ENCODE data around the gene TSPAN15. TPM values are rescaled to one million over a fixed set of nuclear protein-coding genes. Genes with fewer than 3 reads are reported as not detected.
A peak's percentile ranks its signal among the peaks of the same experiment; 100 is the strongest.

Gene TSPAN15
- total RNA-seq, 1 experiment from 2014 or later: 6.3 TPM

- peaks cover 25% of the 10 kb centered on the region for H3K4me1 ChIP-seq (replicated peaks)
These were observed 18.7 kb downstream of the TSPAN15 start for GRCh38 chr10:69469976-69470375.

DNA sequence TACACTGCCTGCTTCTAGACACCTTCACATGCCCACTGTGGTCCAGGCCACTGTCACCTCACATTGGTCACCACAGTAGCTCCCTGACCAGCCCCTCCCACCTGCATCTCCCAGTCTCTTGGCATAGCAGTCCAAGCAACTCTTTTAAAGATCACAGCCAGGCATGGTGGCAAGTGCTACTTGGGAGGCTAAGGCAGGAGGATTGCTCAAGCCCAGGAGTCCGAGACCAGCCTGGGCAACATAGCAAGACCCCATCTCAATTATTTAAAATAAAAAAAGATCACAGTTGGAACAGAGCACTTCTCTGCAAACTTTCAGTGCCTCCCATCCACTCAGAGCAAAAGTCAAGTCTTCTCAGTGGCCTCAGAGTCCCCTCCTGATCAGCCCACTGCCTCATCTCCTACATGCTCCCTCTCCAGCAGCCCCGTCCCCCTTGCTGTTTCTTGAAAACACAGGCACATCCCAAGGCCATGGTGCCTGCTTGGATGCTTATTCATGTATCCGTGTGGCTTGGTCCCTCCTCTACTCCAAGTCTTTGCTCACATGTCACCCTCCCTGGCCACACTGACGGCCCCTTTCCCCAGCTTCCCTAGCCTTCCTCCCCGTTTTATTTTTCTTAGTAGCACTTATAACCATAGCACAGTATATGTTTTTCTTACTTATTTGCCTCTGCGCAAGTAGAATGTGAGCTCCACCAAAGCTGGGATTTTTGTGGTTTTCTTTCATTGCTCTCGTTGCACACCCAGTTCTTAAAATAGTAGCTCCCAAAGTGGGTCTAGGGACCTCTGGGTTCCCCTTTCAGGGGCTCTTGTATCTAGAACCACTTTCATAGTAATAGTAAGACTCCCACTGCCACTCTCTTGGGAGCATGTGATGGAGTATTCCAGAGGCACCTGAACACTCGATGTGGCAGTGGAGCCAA, 19.5 kb downstream of the TSPAN15 start:
- H3K4me3 ChIP-seq: no peak overlapping the region
- no peaks in the 10 kb centered on the region for H3K9me3 ChIP-seq (replicated peaks)
- no peak overlapping the region for H3K27ac ChIP-seq
- DNase-seq (ENCODE audit: low read depth in 1 of 2, low spot score in 2 of 2): no peak
- H3K36me3 ChIP-seq: no peaks in the 10 kb centered on the region
- peaks cover 31% of the 10 kb centered on the region for H3K4me1 ChIP-seq (replicated peaks)
- no peaks in the 10 kb centered on the region for H3K27me3 ChIP-seq (replicated peaks)

More at GRCh38 chr10:69469976-69470375, 18.7 kb downstream of the TSPAN15 start:
- no peaks in the 10 kb centered on the region for H3K27me3 ChIP-seq (replicated peaks)
- H3K4me3 ChIP-seq: no peak overlapping the region
- no peaks in the 10 kb centered on the region for H3K9me3 ChIP-seq (replicated peaks)
- no peaks in the 10 kb centered on the region for H3K36me3 ChIP-seq
- no peak overlapping the region for H3K27ac ChIP-seq
- DNase-seq (ENCODE audit: low read depth in 1 of 2, low spot score in 2 of 2): no peak

- H3K9me3 ChIP-seq (replicated peaks): no peaks in the 10 kb centered on the region
- DNase-seq (ENCODE audit: low read depth in 1 of 2, low spot score in 2 of 2): no peak
- H3K27me3 ChIP-seq (replicated peaks): no peaks in the 10 kb centered on the region
- no peaks in the 10 kb centered on the region for H3K36me3 ChIP-seq
- peaks cover 31% of the 10 kb centered on the region for H3K4me1 ChIP-seq (replicated peaks)
- no peak overlapping the region for H3K4me3 ChIP-seq
- no peak overlapping the region for H3K27ac ChIP-seq
These were observed 20.9 kb downstream of the TSPAN15 start for GRCh38 chr10:69472142-69472541.

- Histone ChIP-seq H3K9me3 (replicated peaks) (no peaks in the 10 kb centered on the region), H3K4me3 (no peak overlapping the region), H3K4me1 (replicated peaks) (peaks cover 31% of the 10 kb centered on the region), H3K36me3 (no peaks in the 10 kb centered on the region), H3K27me3 (replicated peaks) (no peaks in the 10 kb centered on the region), H3K27ac (no peak overlapping the region)
- DNase-seq (ENCODE audit: low read depth in 1 of 2, low spot score in 2 of 2): no peak
These were observed 21.3 kb downstream of the TSPAN15 start for GRCh38 chr10:69472544-69472943.

DNA sequence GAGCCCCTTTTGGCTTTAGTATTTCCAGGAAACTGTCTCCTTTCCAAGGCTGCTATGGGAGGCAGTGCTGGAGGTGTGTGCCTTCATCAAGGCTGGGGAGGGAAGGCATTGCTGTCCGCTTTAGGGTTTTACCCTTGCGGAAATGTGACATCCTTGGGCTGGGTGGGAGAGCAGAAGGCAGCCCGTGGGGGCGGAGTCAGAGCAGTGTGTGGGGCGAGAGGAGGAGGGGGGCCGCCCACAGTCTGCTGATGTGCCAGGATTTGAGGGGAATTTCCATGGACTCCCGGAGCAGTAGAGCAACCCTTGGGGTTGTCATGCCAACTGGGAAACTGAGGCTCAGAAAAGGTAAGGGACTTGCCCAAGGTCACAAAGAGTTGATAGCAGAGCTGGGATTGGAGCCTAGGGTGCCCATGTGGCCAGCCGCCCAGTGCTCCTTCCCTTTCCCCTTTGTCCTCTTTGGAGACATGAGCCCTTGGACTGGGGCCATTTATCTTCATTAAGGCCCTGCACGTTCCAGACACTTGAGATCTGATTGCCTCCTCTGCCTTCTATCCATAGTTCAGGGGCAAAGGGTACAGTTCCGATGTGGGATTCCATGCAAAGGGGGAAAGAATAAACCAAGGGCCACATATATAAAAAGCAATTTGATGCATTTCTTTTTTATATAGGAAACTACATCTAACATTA, 22.2 kb downstream of the TSPAN15 start:
- H3K27me3 ChIP-seq (replicated peaks): no peaks in the 10 kb centered on the region
- no peaks in the 10 kb centered on the region for H3K9me3 ChIP-seq (replicated peaks)
- H3K4me3 ChIP-seq: no peak overlapping the region
- H3K4me1 ChIP-seq (replicated peaks): peaks cover 27% of the 10 kb centered on the region
- DNase-seq (ENCODE audit: low read depth in 1 of 2, low spot score in 2 of 2): no peak
- H3K27ac ChIP-seq: no peak overlapping the region
- no peaks in the 10 kb centered on the region for H3K36me3 ChIP-seq

GRCh38 chr10:69474742-69475432, 23.6 kb downstream of the TSPAN15 start:
- H3K4me3 ChIP-seq: no peak overlapping the region
- no peaks in the 10 kb centered on the region for H3K9me3 ChIP-seq (replicated peaks)
- peak in 1 of 2 experiments; percentile 57 for DNase-seq (ENCODE audit: low read depth in 1 of 2, low spot score in 2 of 2)
- peaks cover 21% of the 10 kb centered on the region for H3K4me1 ChIP-seq (replicated peaks)
- no peaks in the 10 kb centered on the region for H3K27me3 ChIP-seq (replicated peaks)
- H3K36me3 ChIP-seq: no peaks in the 10 kb centered on the region
- peak overlapping the region; percentile 54 for H3K27ac ChIP-seq

GRCh38 chr10:69475433-69475830, 24.2 kb downstream of the TSPAN15 start:
- H3K27me3 ChIP-seq (replicated peaks): no peaks in the 10 kb centered on the region
- no peaks in the 10 kb centered on the region for H3K36me3 ChIP-seq
- peaks cover 21% of the 10 kb centered on the region for H3K4me1 ChIP-seq (replicated peaks)
- H3K27ac ChIP-seq: no peak overlapping the region
- DNase-seq (ENCODE audit: low read depth in 1 of 2, low spot score in 2 of 2): no peak
- no peaks in the 10 kb centered on the region for H3K9me3 ChIP-seq (replicated peaks)
- no peak overlapping the region for H3K4me3 ChIP-seq

GRCh38 chr10:69477968-69478597, 26.8 kb downstream of the TSPAN15 start:
- H3K4me1 ChIP-seq (replicated peaks): peaks cover 14% of the 10 kb centered on the region

DNA sequence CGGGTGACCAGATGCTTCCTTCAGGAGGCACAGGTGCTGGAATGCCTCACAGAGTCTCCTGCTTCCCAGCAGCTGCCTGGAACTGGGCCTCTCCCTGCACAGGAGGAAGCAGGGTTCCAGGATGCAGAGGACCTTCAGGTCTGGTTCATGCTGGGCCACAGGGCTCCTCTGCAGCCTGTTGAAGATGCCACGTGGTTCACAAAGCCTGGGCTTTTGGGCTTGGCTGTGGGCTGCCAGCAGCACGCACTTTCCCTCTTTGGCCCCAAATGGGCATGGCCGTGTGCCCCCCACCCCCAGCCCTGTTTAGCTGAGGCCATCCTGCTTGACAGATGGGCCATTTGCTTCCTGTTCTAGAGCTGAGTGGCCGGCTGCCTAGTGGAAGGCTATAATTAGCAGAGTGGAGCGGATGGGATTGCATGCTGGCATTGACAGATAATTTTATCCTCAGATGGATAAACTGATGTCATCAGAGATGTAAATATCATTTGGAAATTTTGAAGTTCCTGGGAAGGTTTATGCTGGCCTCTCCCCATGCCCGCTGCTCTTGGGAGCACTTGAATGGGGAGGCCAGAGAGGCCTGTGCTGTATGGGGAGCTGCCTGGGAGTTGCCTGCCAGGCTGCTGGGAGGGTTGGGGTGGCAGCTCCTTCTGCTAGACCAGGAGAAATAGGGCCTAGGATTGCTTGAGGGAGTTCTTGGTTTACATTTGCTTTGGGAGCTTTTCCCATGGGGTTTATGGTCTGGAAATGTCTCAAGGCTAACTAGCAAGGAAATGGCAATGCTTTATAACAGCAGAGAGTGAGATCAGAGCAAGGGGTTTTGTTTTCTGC, 28.2 kb downstream of the TSPAN15 start:
- DNase-seq (ENCODE audit: low read depth in 1 of 2, low spot score in 2 of 2): no peak
- Histone ChIP-seq H3K4me3 (no peak overlapping the region), H3K36me3 (no peaks in the 10 kb centered on the region), H3K4me1 (replicated peaks) (peaks cover 11% of the 10 kb centered on the region), H3K27ac (no peak overlapping the region), H3K9me3 (replicated peaks) (no peaks in the 10 kb centered on the region), H3K27me3 (replicated peaks) (no peaks in the 10 kb centered on the region)

More at GRCh38 chr10:69477968-69478597, 26.8 kb downstream of the TSPAN15 start:
- no peak overlapping the region for H3K27ac ChIP-seq
- no peaks in the 10 kb centered on the region for H3K9me3 ChIP-seq (replicated peaks)
- DNase-seq (ENCODE audit: low read depth in 1 of 2, low spot score in 2 of 2): no peak
- no peaks in the 10 kb centered on the region for H3K36me3 ChIP-seq
- no peak overlapping the region for H3K4me3 ChIP-seq
- no peaks in the 10 kb centered on the region for H3K27me3 ChIP-seq (replicated peaks)

DNA sequence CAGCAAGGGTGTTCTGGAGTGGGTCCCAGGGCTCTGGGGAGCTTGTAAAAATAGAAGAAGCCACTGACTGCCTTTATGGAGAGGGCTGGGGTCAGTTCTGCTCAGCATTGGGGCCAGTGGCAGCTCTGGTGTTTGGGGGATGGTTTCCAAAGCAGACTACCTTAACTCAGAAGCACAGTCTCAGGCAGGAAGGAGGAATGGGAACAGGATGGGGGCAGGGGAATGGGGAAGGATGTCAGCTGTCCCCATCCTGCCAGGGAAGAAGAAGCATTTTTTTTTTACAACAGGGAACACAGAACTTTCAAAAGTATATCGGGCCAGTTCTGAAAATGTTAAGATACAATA, 28.8 kb downstream of the TSPAN15 start:
- no peak overlapping the region for H3K27ac ChIP-seq
- DNase-seq (ENCODE audit: low read depth in 1 of 2, low spot score in 2 of 2): no peak

DNA sequence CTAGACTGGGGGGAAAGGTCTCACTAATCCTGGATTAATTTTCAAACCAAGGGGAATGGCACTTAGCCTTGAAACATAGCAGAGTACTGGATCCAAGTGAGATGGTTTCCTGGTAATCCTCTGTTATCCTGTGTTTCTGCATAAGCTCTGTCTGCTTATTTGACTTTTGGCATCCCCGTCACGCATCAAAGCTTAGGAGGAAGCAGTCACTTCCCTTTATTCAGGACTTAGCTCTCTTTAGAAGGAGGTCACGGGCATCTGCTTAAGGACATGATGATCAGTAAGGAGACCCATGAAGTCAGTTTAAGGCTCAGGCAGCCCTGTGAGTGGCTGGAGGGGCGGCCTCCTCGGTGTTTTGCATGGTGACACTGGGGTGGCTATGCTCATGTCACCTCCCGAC, 30.0 kb downstream of the TSPAN15 start:
- H3K27me3 ChIP-seq (replicated peaks): no peaks in the 10 kb centered on the region
- H3K4me3 ChIP-seq: no peak overlapping the region
- no peak for DNase-seq (ENCODE audit: low read depth in 1 of 2, low spot score in 2 of 2)
- H3K9me3 ChIP-seq (replicated peaks): no peaks in the 10 kb centered on the region
- no peaks in the 10 kb centered on the region for H3K36me3 ChIP-seq
- no peaks in the 10 kb centered on the region for H3K4me1 ChIP-seq (replicated peaks)
- no peak overlapping the region for H3K27ac ChIP-seq

More for the DNA sequence above, 28.8 kb downstream of the TSPAN15 start:
- Histone ChIP-seq H3K9me3 (replicated peaks) (no peaks in the 10 kb centered on the region), H3K27me3 (replicated peaks) (no peaks in the 10 kb centered on the region), H3K36me3 (no peaks in the 10 kb centered on the region), H3K4me1 (replicated peaks) (peaks cover 5% of the 10 kb centered on the region), H3K4me3 (no peak overlapping the region)

GRCh38 chr10:69481811-69482524, 30.7 kb downstream of the TSPAN15 start:
- no peaks in the 10 kb centered on the region for H3K9me3 ChIP-seq (replicated peaks)
- DNase-seq (ENCODE audit: low read depth in 1 of 2, low spot score in 2 of 2): no peak

More at GRCh38 chr10:69481811-69482524, 30.7 kb downstream of the TSPAN15 start:
- H3K27me3 ChIP-seq (replicated peaks): no peaks in the 10 kb centered on the region
- H3K36me3 ChIP-seq: no peaks in the 10 kb centered on the region
- no peaks in the 10 kb centered on the region for H3K4me1 ChIP-seq (replicated peaks)
- no peak overlapping the region for H3K27ac ChIP-seq
- no peak overlapping the region for H3K4me3 ChIP-seq

All from SJSA1 (cell line).